HL-60 (cell line): ENCODE measurements around the gene OR51B4.

Source experiments
- CTCF ChIP-seq: IDR thresholded peaks from one replicate; pipeline ENCODE4 v1.5.1; 2011; ENCODE audit warnings: low read length, control low read depth, inconsistent platforms; ENCODE audit not compliant: insufficient read depth
- GABPA ChIP-seq: IDR thresholded peaks from 2 replicates; pipeline ENCODE4 v1.6.1; 2012; ENCODE audit warnings: low read depth
- POLR2AphosphoS5 ChIP-seq: IDR thresholded peaks from 2 replicates; pipeline ENCODE4 v1.6.1; 2012; ENCODE audit warnings: low read depth
- REST ChIP-seq: IDR thresholded peaks from 2 replicates; pipeline ENCODE4 v1.6.1; 2012; ENCODE audit warnings: low read depth; ENCODE audit not compliant: insufficient replicate concordance
- SPI1 ChIP-seq: IDR thresholded peaks from 2 replicates; pipeline ENCODE4 v1.6.1; 2012; ENCODE audit warnings: low read depth, mild to moderate bottlenecking, borderline replicate concordance

GRCh38 chr11:5343474-5344335 is 42.0 kb upstream of the OR51B4 start, which contains the start of gene OR51B5:
- no peak for TF ChIP-seq CTCF
- no peak for TF ChIP-seq REST
- TF ChIP-seq POLR2AphosphoS5: no peak
- TF ChIP-seq GABPA: no peak
- no peak for TF ChIP-seq SPI1
